ENCODE data around the gene ASPN.

Gene ASPN

GRCh38 chr9:92509050-92509449 lies 26.7 kb upstream of the ASPN start:
- Histone ChIP-seq H3K4me3 (ENCODE audit: low read depth, low read length) (no peak overlapping the region), H3K27me3 (ENCODE audit: insufficient read depth, low read depth, severe bottlenecking) (no peaks in the 10 kb centered on the region), H3K9me3 (ENCODE audit: severe bottlenecking) (no peaks in the 10 kb centered on the region), H3K36me3 (no peaks in the 10 kb centered on the region), H3K27ac (no peak overlapping the region)
- no peak for DNase-seq
- no peak for TF ChIP-seq CTCF (IDR thresholded peaks at IDR 0.05; ENCODE audit: low read depth, low read length)

- TF ChIP-seq CTCF (IDR thresholded peaks at IDR 0.05; ENCODE audit: low read depth, low read length): no peak
- no peak for DNase-seq
- Histone ChIP-seq H3K27me3 (ENCODE audit: insufficient read depth, low read depth, severe bottlenecking) (no peaks in the 10 kb centered on the region), H3K4me3 (ENCODE audit: low read depth, low read length) (no peak overlapping the region), H3K27ac (no peak overlapping the region), H3K36me3 (no peaks in the 10 kb centered on the region), H3K9me3 (ENCODE audit: severe bottlenecking) (no peaks in the 10 kb centered on the region)
Measured at GRCh38 chr9:92508018-92508820, 25.9 kb upstream of the ASPN start.

DNA sequence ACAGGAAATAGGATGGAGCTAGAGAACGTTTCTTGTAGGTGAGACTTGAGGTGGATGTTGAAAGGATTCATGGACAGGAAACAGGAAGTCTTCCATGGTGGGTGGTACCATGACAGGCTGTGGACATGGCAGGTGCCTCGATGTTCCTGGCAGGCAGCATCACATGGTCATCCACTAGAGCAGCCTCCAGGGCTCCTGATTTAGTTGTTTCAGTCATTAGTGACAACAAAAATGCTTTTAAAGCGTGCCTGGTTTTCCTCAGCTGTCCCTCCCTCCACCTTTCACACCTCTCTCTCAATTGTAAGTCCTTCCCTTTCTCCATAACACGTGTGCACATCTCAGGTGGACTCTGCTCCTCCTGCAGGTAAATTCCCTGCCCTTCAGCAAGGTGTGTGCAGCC lies 25.2 kb upstream of the ASPN start:
- H3K9me3 ChIP-seq (ENCODE audit: severe bottlenecking): no peaks in the 10 kb centered on the region
- no peak for DNase-seq
- H3K36me3 ChIP-seq: no peaks in the 10 kb centered on the region
- no peak overlapping the region for H3K27ac ChIP-seq
- H3K27me3 ChIP-seq (ENCODE audit: insufficient read depth, low read depth, severe bottlenecking): no peaks in the 10 kb centered on the region
- no peak overlapping the region for H3K4me3 ChIP-seq (ENCODE audit: low read depth, low read length)
- no peak for TF ChIP-seq CTCF (IDR thresholded peaks at IDR 0.05; ENCODE audit: low read depth, low read length)

DNA sequence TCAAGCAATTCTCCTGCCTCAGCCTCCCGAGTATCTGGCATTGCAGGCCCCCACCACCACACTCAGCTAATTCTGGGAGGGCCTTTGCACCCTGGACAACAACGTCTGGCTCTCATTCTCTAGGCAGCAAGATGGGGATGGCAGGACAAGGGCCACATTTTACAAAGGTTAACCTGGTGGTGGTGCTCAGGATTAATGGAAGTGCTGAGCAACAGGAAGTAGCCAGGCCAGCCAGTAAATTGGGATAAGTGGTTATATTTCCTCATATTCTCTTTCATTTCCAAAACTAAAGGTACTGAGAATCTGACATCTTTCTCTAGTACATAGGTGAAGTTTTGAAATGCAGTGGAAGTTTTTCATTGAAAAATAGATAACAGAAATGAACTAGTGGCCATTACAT lies 24.7 kb upstream of the ASPN start:
- H3K27ac ChIP-seq: no peak overlapping the region
- no peaks in the 10 kb centered on the region for H3K27me3 ChIP-seq (ENCODE audit: insufficient read depth, low read depth, severe bottlenecking)
- H3K36me3 ChIP-seq: no peaks in the 10 kb centered on the region
- no peak for TF ChIP-seq CTCF (IDR thresholded peaks at IDR 0.05; ENCODE audit: low read depth, low read length)
- no peaks in the 10 kb centered on the region for H3K9me3 ChIP-seq (ENCODE audit: severe bottlenecking)
- no peak for DNase-seq
- H3K4me3 ChIP-seq (ENCODE audit: low read depth, low read length): no peak overlapping the region

- Histone ChIP-seq H3K36me3 (no peaks in the 10 kb centered on the region), H3K27me3 (ENCODE audit: insufficient read depth, low read depth, severe bottlenecking) (no peaks in the 10 kb centered on the region), H3K27ac (no peak overlapping the region), H3K9me3 (ENCODE audit: severe bottlenecking) (no peaks in the 10 kb centered on the region), H3K4me3 (ENCODE audit: low read depth, low read length) (no peak overlapping the region)
- no peak for DNase-seq
- TF ChIP-seq CTCF (IDR thresholded peaks at IDR 0.05; ENCODE audit: low read depth, low read length): no peak
Measured at GRCh38 chr9:92506184-92506857, 24.0 kb upstream of the ASPN start.
